Measurements from ENCODE around the gene RIT2. TPM values are rescaled to one million over a fixed set of nuclear protein-coding genes. Genes with fewer than 3 reads are reported as not detected.

The RIT2 gene
- total RNA-seq, 4 donors from 2014 or later: not detected

DNA sequence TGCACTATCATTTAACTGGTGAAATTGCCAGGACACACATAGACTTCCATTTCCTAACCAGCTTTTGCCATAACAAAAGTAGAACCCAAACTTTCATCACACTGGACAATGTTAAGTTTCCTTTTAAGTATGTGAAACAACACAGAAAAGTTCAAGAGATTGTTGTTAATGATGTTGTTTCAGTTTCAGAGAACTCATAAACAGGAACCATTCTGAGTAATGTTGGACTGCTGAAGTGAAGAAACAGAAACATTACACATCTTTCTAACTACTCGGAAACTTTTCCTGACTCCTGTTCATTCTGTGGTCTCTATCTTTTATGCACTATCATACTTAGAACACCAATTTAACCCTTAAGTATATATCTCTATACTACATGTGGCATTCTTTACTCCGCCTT is 179.2 kb downstream of the RIT2 start:
- Histone ChIP-seq H3K9me3 (no peaks in the 10 kb centered on the region), H3K27ac (replicated peaks in 1 of 4) (no peak overlapping the region), H3K4me3 (no peak overlapping the region), H3K4me1 (no peaks in the 10 kb centered on the region), H3K27me3 (no peaks in the 10 kb centered on the region), H3K36me3 (no peaks in the 10 kb centered on the region)
- no peak for DNase-seq (ENCODE audit: extremely low spot score)
- TF ChIP-seq EP300 (IDR thresholded peaks at IDR 0.05): no peak
- WGBS: 47% methylated on average over 2 of the region's 2 CpGs
- intact Hi-C loops (cut with DNase I): no loop called here

DNA sequence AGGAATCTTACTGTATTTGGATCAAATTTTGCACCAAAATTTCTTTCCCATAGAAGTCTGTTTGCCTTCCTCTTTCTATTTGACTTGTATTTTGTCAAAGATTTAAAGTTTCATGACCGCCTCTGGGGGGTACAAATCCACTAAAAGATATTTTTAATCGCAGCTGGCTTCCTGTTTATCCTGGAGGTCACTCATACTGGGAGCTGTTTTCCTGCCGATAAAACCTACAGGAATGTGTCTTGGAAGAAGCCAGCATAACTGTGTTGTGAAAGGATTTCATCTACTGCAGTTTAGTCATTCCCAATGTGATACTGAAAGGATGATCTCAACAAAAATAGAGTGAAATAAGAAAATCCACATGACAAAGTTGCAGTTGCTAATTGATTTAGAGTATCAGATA is 184.0 kb downstream of the RIT2 start:
- Histone ChIP-seq H3K27me3 (no peaks in the 10 kb centered on the region), H3K27ac (replicated peaks in 1 of 4) (no peak overlapping the region), H3K4me1 (no peaks in the 10 kb centered on the region), H3K4me3 (no peak overlapping the region), H3K9me3 (no peaks in the 10 kb centered on the region), H3K36me3 (no peaks in the 10 kb centered on the region)
- TF ChIP-seq CTCF (IDR thresholded peaks at IDR 0.05) (no peak), POLR2AphosphoS5 (IDR thresholded peaks at IDR 0.05) (no peak), EP300 (IDR thresholded peaks at IDR 0.05) (no peak), POLR2A (IDR thresholded peaks at IDR 0.05; ENCODE audit: low read depth) (no peak)
- 10% methylated on average over 3 of the region's 3 CpGs for WGBS
- intact Hi-C loops (cut with DNase I): no loop called here
- no peak for DNase-seq (ENCODE audit: extremely low spot score)

DNA sequence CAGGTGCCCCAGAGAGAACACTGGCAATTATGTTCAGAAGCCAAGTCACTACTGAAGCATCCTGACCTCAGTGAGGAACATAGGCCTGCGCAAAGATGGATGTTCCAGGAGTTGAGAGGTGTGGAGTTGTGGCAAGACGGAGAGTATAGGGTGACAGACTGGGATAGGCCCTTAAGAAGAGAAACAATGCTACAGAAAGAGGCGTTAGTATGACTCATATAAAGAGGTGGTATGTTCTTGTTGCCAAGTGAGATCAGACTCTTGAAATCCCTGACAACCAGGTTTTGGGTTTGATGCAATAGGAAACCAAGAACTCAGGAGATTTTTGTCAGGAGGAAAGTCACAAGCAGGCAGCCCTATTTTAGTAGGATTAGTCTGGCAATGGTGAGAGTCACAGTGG is 185.6 kb downstream of the RIT2 start:
- no peak overlapping the region for H3K4me3 ChIP-seq
- H3K4me1 ChIP-seq: no peaks in the 10 kb centered on the region
- 85% methylated on average over 3 of the region's 3 CpGs for WGBS
- no peaks in the 10 kb centered on the region for H3K9me3 ChIP-seq
- H3K27ac ChIP-seq (replicated peaks in 1 of 4): no peak overlapping the region
- TF ChIP-seq CTCF (IDR thresholded peaks at IDR 0.05) (no peak), POLR2A (IDR thresholded peaks at IDR 0.05; ENCODE audit: low read depth) (no peak), POLR2AphosphoS5 (IDR thresholded peaks at IDR 0.05) (no peak), EP300 (IDR thresholded peaks at IDR 0.05) (no peak)
- no peak for DNase-seq (ENCODE audit: extremely low spot score)
- intact Hi-C loops (cut with DNase I): no loop called here
- H3K36me3 ChIP-seq: no peaks in the 10 kb centered on the region
- H3K27me3 ChIP-seq: no peaks in the 10 kb centered on the region

GRCh38 chr18:42929181-42929580 is 186.3 kb downstream of the RIT2 start:
- no peaks in the 10 kb centered on the region for H3K9me3 ChIP-seq
- no peak overlapping the region for H3K27ac ChIP-seq (replicated peaks in 1 of 4)
- H3K36me3 ChIP-seq: no peaks in the 10 kb centered on the region
- DNase-seq (ENCODE audit: extremely low spot score): no peak
- TF ChIP-seq POLR2A (IDR thresholded peaks at IDR 0.05; ENCODE audit: low read depth): no peak
- TF ChIP-seq CTCF (IDR thresholded peaks at IDR 0.05): no peak
- no peak for TF ChIP-seq EP300 (IDR thresholded peaks at IDR 0.05)
- no peak for TF ChIP-seq POLR2AphosphoS5 (IDR thresholded peaks at IDR 0.05)
- H3K4me3 ChIP-seq: no peak overlapping the region
- no peaks in the 10 kb centered on the region for H3K27me3 ChIP-seq
- intact Hi-C loops (cut with DNase I): no loop called here
- WGBS: 92% methylated on average over 1 of the region's 1 CpG
- no peaks in the 10 kb centered on the region for H3K4me1 ChIP-seq

- H3K4me3 ChIP-seq: no peak overlapping the region
- intact Hi-C loops (cut with DNase I): no loop called here
- H3K27ac ChIP-seq (replicated peaks in 1 of 4): no peak overlapping the region
- no peaks in the 10 kb centered on the region for H3K4me1 ChIP-seq
- no peaks in the 10 kb centered on the region for H3K36me3 ChIP-seq
- H3K27me3 ChIP-seq: no peaks in the 10 kb centered on the region
- WGBS: 80% methylated on average over 2 of the region's 2 CpGs
- TF ChIP-seq EP300 (IDR thresholded peaks at IDR 0.05) (no peak), CTCF (IDR thresholded peaks at IDR 0.05) (no peak), POLR2AphosphoS5 (IDR thresholded peaks at IDR 0.05) (no peak), POLR2A (IDR thresholded peaks at IDR 0.05; ENCODE audit: low read depth) (no peak)
- H3K9me3 ChIP-seq: no peaks in the 10 kb centered on the region
- DNase-seq (ENCODE audit: extremely low spot score): no peak
These were observed 190.4 kb downstream of the RIT2 start for GRCh38 chr18:42925036-42925435.

Measured in esophagus muscularis mucosa (tissue), 4 donors.